GM21526 (cell line): ENCODE results near the gene SPAG4.

Experiments used
- ATAC-seq: cut with Tn5 transposase; IDR thresholded peaks from one replicate; pipeline ENCODE4 v1.9.1; 2021; ENCODE audit warnings: moderate library complexity; ENCODE audit not compliant: unreplicated experiment, low FRiP score

The SPAG4 gene

GRCh38 chr20:35615667-35616464 is at the start of gene SPAG4:
SPAG4 (plus strand) TSS chr20:35615829; CDS start chr20:35616004, 175 bp downstream.
- peak; percentile 67 for ATAC-seq

GRCh38 chr20:35568645-35569044 is 47.0 kb upstream of the SPAG4 start:
- ATAC-seq: no peak

- ATAC-seq: no peak
Observed at GRCh38 chr20:35571555-35571954, 44.1 kb upstream of the SPAG4 start.

GRCh38 chr20:35572838-35573237 is 42.8 kb upstream of the SPAG4 start:
- no peak for ATAC-seq

- no peak for ATAC-seq
Observed at GRCh38 chr20:35575958-35576357, 39.7 kb upstream of the SPAG4 start.

GRCh38 chr20:35576816-35577215 is 38.8 kb upstream of the SPAG4 start:
- no peak for ATAC-seq

GRCh38 chr20:35578469-35578868 is 37.2 kb upstream of the SPAG4 start:
- ATAC-seq: no peak

- ATAC-seq: no peak
Observed at GRCh38 chr20:35579196-35579595, 36.4 kb upstream of the SPAG4 start.

GRCh38 chr20:35582131-35582530 is 33.5 kb upstream of the SPAG4 start:
- no peak for ATAC-seq

GRCh38 chr20:35582741-35583404 is 32.8 kb upstream of the SPAG4 start:
- ATAC-seq: no peak

- ATAC-seq: no peak
Observed at GRCh38 chr20:35583636-35584560, 31.7 kb upstream of the SPAG4 start.

- no peak for ATAC-seq
Observed at GRCh38 chr20:35586751-35587425, 28.7 kb upstream of the SPAG4 start.

- ATAC-seq: no peak
Observed at GRCh38 chr20:35587436-35587835, 28.2 kb upstream of the SPAG4 start.

GRCh38 chr20:35588397-35588796 is 27.2 kb upstream of the SPAG4 start:
- ATAC-seq: no peak

GRCh38 chr20:35592339-35592974 is 23.2 kb upstream of the SPAG4 start:
- no peak for ATAC-seq

GRCh38 chr20:35595456-35595855 is 20.2 kb upstream of the SPAG4 start:
- ATAC-seq: no peak

- ATAC-seq: no peak
Observed at GRCh38 chr20:35595901-35596300, 19.7 kb upstream of the SPAG4 start.

- ATAC-seq: no peak
Observed at GRCh38 chr20:35597186-35597585, 18.4 kb upstream of the SPAG4 start.

GRCh38 chr20:35598476-35598875 is 17.2 kb upstream of the SPAG4 start:
- ATAC-seq: no peak
